Chondrocyte (in vitro differentiated cells): ENCODE measurements around the gene G3BP1. TPM values are rescaled to one million over a fixed set of nuclear protein-coding genes. Genes with fewer than 3 reads are reported as not detected.
"Not testable (repeated sequence)": the region's sequence is repeated elsewhere in the genome, so short reads cannot be mapped to it uniquely, and the experiment has no call there.

ENCODE experiments used
- DNase-seq: peaks from one replicate; pipeline ENCODE4 v3.0.0; 2021; ENCODE audit warnings: mixed read lengths, low spot score
- H3K27ac Mint-ChIP-seq: one replicate; pipeline ENCODE4 v1.8.0; 2021; ENCODE audit warnings: mild to moderate bottlenecking, moderate library complexity, mixed read lengths; ENCODE audit not compliant: unreplicated experiment
- H3K27me3 Mint-ChIP-seq: 2 replicates; pipeline ENCODE4 v1.8.0; 2021; ENCODE audit warnings: low read depth, mixed read lengths
- H3K36me3 Mint-ChIP-seq: 2 replicates; pipeline ENCODE4 v1.8.0; 2021; ENCODE audit warnings: low read depth, mixed read lengths
- H3K4me1 Mint-ChIP-seq: 2 replicates; pipeline ENCODE4 v1.8.0; 2021; ENCODE audit warnings: low read depth, mild to moderate bottlenecking, mixed read lengths
- H3K4me3 Mint-ChIP-seq: one replicate; pipeline ENCODE4 v1.8.0; 2021; ENCODE audit warnings: mild to moderate bottlenecking, moderate library complexity, mixed read lengths; ENCODE audit not compliant: unreplicated experiment
- H3K9me3 Mint-ChIP-seq: 2 replicates; pipeline ENCODE4 v1.8.0; 2021; ENCODE audit warnings: low read depth, mixed read lengths
- CTCF ChIP-seq: fragments of 200-600 bp; sonication (generic); IDR thresholded peaks from 2 replicates; pipeline ENCODE4 v1.5.0; 2021; ENCODE audit warnings: antibody characterized with exemption, mild to moderate bottlenecking, moderate library complexity
- total RNA-seq: library from RNA; stranded (reverse); gene quantifications from 3 replicates; pipeline ENCODE4 v1.2.1, GENCODE V29; 2021

The G3BP1 gene
- total RNA-seq, 1 donor from 2014 or later = 181 TPM

- H3K9me3 Mint-ChIP-seq = no peaks in the 10 kb centered on the region
These were observed 2.2 kb downstream of the G3BP1 start for GRCh38 chr5:151773951-151774350.

GRCh38 chr5:151775025-151775606 is 3.4 kb downstream of the G3BP1 start:
- peak overlapping the region; percentile 19 for H3K27ac Mint-ChIP-seq
- DNase-seq = no peak
- no peaks in the 10 kb centered on the region for H3K27me3 Mint-ChIP-seq
- no peak for TF ChIP-seq CTCF
- peaks cover 4% of the 10 kb centered on the region for H3K36me3 Mint-ChIP-seq
- peak overlapping the region; percentile 87 for H3K4me3 Mint-ChIP-seq
- no peaks in the 10 kb centered on the region for H3K9me3 Mint-ChIP-seq
- peaks cover 62% of the 10 kb centered on the region for H3K4me1 Mint-ChIP-seq

More at GRCh38 chr5:151773951-151774350, 2.2 kb downstream of the G3BP1 start:
- H3K27ac Mint-ChIP-seq = peak overlapping the region; percentile 35
- no peaks in the 10 kb centered on the region for H3K27me3 Mint-ChIP-seq
- no peak for TF ChIP-seq CTCF
- peaks cover 1% of the 10 kb centered on the region for H3K36me3 Mint-ChIP-seq
- peaks cover 53% of the 10 kb centered on the region for H3K4me1 Mint-ChIP-seq
- peak overlapping the region; percentile 87 for H3K4me3 Mint-ChIP-seq
- DNase-seq = no peak

DNA sequence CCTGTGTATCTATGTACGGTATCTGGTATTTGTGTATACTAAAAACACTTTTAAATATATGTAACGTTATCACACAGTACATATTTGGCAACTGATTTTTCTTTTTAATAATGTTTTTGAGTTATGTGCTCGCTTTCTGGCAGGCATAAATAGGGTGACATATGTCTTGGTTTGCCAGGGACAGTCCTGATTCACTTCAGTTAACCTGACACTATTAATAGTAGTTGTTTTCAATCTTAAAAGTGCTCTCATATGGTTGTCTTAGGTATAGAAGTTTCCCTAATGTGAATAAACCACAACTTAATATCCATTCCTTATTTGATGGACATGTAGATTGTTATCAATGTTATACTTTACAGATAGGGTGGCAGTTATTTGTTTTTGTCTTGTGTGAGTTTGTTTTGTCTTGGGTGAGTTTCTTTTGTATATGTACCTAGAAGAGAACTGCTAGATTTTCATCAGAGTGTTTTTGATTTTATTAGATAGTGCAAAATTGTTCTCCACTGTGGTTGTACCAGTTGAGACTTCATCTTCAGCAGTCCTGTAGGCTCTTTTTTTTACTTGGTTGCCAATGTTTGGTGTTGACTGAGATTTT is 7.9 kb downstream of the G3BP1 start:
- H3K27me3 Mint-ChIP-seq = no peaks in the 10 kb centered on the region
- H3K36me3 Mint-ChIP-seq = peaks cover 4% of the 10 kb centered on the region
- H3K4me3 Mint-ChIP-seq = no peak overlapping the region
- DNase-seq = no peak
- no peaks in the 10 kb centered on the region for H3K9me3 Mint-ChIP-seq
- no peak for TF ChIP-seq CTCF
- peak overlapping the region; percentile 28 for H3K27ac Mint-ChIP-seq
- peaks cover 82% of the 10 kb centered on the region for H3K4me1 Mint-ChIP-seq

GRCh38 chr5:151780348-151780747 is 8.6 kb downstream of the G3BP1 start:
- peaks cover 4% of the 10 kb centered on the region for H3K36me3 Mint-ChIP-seq
- no peaks in the 10 kb centered on the region for H3K27me3 Mint-ChIP-seq
- H3K27ac Mint-ChIP-seq = no peak overlapping the region
- no peak for DNase-seq
- TF ChIP-seq CTCF = no peak
- H3K4me3 Mint-ChIP-seq = no peak overlapping the region
- H3K9me3 Mint-ChIP-seq = no peaks in the 10 kb centered on the region
- H3K4me1 Mint-ChIP-seq = peaks cover 80% of the 10 kb centered on the region

GRCh38 chr5:151781201-151781600 is 9.4 kb downstream of the G3BP1 start:
- Mint-ChIP-seq H3K27ac (no peak overlapping the region), H3K36me3 (peaks cover 4% of the 10 kb centered on the region), H3K4me3 (no peak overlapping the region), H3K9me3 (no peaks in the 10 kb centered on the region), H3K27me3 (no peaks in the 10 kb centered on the region), H3K4me1 (peaks cover 80% of the 10 kb centered on the region)
- no peak for DNase-seq
- TF ChIP-seq CTCF = no peak

DNA sequence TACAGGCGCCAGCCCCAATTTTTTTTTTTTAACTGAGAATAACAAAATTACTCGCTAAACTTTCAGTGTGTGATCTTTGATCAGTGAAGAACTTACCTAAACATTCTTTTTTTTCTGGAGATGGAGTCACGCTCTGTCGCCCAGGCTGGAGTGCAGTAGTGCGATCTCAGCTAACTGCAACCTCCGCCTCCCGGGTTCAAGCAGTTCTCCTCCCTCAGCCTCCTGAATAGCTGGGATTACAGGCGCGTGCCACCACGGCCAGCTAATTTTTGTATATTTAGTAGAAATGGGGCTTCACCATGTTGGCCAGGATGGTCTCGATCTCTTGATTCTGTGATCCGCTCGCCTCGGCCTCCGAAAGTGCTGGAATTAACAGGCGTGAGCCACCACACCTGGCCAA is 11.9 kb downstream of the G3BP1 start:
- peaks cover 67% of the 10 kb centered on the region for H3K4me1 Mint-ChIP-seq
- H3K4me3 Mint-ChIP-seq, H3K36me3 Mint-ChIP-seq, H3K27me3 Mint-ChIP-seq, H3K27ac Mint-ChIP-seq, DNase-seq, H3K9me3 Mint-ChIP-seq: not testable (repeated sequence)
